GM12872 (cell line): ENCODE measurements around the gene CAPZA2.

Source experiments
- TF ChIP-seq, protein P1 (sequence below): IDR thresholded peaks from 3 replicates; pipeline ENCODE4 v1.5.1; 2011; ENCODE audit warnings: low read depth, mild to moderate bottlenecking, low read length, moderate library complexity; ENCODE audit not compliant: insufficient read depth

CAPZA2 gene

DNA sequence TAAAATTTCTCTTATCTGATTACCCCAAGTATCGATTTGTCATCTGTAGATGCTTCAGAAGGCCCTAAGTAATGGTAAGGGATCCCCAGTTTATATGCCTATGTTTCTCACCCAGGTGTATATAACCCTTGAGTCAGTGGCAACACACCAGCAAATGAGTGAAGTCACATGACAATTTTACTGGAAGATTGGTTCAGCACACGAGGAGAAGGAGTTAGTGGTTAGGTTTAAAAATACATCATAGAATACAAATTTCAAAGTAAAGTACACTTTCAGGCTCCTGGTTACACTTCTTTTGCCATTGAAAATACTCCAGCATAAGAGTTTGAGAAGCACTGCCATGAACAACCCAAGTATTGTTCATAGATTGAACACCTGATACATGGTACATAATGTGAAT, 29.7 kb upstream of the CAPZA2 start:
- TF ChIP-seq, protein P1, sequence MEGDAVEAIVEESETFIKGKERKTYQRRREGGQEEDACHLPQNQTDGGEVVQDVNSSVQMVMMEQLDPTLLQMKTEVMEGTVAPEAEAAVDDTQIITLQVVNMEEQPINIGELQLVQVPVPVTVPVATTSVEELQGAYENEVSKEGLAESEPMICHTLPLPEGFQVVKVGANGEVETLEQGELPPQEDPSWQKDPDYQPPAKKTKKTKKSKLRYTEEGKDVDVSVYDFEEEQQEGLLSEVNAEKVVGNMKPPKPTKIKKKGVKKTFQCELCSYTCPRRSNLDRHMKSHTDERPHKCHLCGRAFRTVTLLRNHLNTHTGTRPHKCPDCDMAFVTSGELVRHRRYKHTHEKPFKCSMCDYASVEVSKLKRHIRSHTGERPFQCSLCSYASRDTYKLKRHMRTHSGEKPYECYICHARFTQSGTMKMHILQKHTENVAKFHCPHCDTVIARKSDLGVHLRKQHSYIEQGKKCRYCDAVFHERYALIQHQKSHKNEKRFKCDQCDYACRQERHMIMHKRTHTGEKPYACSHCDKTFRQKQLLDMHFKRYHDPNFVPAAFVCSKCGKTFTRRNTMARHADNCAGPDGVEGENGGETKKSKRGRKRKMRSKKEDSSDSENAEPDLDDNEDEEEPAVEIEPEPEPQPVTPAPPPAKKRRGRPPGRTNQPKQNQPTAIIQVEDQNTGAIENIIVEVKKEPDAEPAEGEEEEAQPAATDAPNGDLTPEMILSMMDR, result no peak

DNA sequence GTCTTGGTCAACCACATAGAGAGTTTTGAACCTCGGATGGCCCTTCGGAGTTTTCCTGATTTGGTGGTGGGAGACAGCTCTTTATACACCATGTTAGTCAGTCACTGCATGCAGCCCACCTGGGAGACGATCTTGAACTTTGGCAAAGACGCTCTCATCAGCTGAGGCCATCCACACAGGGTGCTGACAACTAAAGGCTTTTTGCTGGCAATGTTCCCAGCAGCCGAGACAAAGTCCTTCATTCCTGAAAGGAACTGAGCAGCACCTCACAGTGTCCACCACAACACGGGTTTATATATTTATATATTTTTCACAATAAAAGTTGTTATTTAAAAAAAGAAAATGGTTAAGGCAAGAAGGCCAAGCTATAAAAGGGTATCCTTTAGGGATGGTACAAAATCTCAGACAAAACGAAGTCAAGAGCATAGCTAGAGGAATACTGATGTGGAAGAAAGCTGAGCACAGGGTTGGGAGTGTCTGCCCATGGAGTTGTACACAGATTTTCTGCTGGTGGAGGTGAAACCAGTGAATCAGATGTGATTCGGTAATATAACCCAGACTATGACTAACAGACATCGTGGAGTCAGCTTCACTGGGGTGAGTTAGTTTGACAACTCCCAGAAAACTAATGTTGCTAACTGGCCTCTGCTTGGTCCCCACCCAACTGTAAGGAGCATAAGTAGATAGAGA, 27.4 kb upstream of the CAPZA2 start:
- TF ChIP-seq, protein P1, result no peak

DNA sequence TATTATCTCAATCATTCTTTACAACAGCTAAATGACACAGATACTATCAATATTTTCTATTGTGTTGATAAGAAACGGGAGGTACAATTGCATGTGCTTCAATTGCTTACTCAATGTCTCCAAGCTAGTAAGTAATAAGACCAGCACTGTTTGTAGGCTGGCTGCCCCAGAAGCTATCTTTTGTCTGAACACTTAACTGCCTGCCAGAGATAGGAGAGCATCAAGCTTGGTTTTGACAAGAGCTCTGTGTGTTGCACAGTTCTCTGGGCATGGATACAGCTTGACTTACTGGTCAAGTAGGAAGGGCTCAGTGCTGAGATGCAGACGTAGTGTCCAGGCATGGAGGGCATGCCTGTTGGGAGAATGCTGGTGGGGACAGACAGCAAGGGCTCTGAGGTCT, 26.3 kb upstream of the CAPZA2 start:
- TF ChIP-seq, protein P1, result no peak

DNA sequence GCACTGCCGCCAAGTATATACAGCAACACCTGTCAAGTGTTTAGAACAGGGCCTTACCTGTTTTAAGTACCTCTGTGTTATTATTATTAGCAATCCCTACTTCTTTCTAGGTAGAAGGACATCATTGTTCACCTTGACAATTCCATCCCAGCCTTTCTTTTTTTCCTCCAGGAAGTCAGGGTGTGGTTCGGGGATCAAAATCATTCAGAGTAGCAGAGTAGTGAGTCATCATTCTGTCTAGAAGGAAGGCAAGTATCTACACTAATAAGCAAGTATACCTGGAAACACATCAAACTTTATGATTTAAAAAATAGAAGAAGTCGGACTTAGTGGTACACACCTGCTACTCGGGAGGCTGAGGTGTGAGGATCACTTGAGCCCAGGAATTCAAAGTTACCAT, 25.5 kb upstream of the CAPZA2 start:
- TF ChIP-seq, protein P1, result no peak

DNA sequence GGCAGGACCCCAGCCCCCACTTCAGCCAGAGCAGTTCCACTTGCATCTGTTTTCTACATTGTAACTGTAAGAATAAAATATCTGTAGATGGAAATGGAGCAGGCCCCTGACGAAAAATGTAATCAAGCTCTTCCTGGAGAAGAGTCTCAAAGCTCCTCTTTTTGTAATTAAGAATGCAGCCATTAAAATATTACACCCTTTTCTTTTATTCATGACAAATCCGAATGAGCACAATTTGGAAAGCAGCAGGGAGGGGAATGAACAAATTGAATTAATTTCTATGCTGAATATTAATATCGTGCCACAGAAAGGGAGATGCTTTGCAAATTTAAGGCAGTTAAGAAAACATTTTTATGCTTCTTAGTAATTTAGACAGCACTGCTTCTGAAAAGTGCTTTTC, 24.8 kb upstream of the CAPZA2 start:
- TF ChIP-seq, protein P1, result no peak

DNA sequence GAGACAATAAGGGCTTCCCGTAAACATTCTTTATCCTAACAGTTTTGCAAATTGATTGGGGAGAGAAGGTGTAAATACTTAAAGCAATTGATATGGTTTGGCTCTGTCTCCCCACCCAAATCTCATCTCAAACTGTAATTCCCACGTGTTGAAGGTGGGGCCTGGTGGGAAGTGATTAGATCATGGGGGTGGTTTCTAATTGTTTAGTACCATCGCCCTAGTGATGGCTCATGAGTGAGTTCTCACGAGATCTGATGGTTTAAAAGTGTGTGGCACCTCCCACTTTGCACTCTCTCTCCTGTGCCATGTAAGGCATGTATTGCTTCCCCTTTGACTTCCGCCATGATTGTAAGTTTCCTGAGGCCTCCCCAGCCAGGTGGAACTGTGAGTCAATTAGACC, 22.1 kb upstream of the CAPZA2 start:
- TF ChIP-seq, protein P1, result no peak

DNA sequence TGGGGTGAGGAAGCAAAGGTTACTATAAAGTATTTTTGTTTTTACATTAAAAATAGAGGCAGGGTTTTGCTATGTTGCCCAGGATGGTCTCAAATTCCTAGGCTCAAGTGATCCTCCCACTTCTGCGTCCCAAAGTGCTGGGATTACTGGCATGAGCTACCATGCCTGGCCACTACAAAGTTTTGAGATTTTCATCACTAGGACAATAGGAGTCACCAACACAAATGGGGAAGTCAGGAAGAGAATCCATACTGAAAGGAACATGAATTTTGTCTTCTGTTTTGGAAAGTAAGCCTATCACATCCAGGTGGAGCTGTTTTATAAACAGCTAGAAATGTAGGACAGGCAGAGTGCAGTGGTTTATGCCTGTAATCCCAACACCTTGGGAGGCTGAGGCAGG, 20.0 kb upstream of the CAPZA2 start:
- TF ChIP-seq, protein P1, result no peak
